K562 (cell line): ENCODE results near the gene TMCO1. TPM values are rescaled to one million over a fixed set of nuclear protein-coding genes. Genes with fewer than 3 reads are reported as not detected.

Experiments used
- NFE2 ChIP-seq: IDR thresholded peaks from 2 replicates; pipeline ENCODE4 v1.6.1; 2014; ENCODE audit warnings: antibody characterized with exemption, low read depth
- SETDB1 ChIP-seq: IDR thresholded peaks from one replicate; pipeline ENCODE4 v1.6.1; 2012; ENCODE audit warnings: low read length, control low read depth, inconsistent platforms
- XRCC3 ChIP-seq: fragments of 450-650 bp; IDR thresholded peaks from 2 replicates; pipeline ENCODE4 v1.6.1; 2017; ENCODE audit warnings: mild to moderate bottlenecking, moderate library complexity
- ZBTB11 ChIP-seq, 3 experiments: fragments of 200-800 bp in 1 of 3; fragments of 250-450 bp in 1 of 3; fragments of 450-650 bp in 1 of 3; sonication (Bioruptor Pico) in 1 of 3; sonication (Bioruptor generic) in 1 of 3; formaldehyde crosslinking in 1 of 3; IDR thresholded peaks; 2 replicates each; pipeline versions ENCODE4 v1.6.1 to v1.8.0; 2016 to 2022; ENCODE audit warnings: mild to moderate bottlenecking in 2 of 3, missing genetic modification characterization in 2 of 3, missing compliant biosample characterization in 1 of 3, moderate library complexity in 1 of 3
- ZNF407 ChIP-seq: fragments of 450-650 bp; IDR thresholded peaks from 2 replicates; pipeline ENCODE4 v1.6.1; 2016; ENCODE audit warnings: low read depth
- ZSCAN32 ChIP-seq: fragments of 450-650 bp; formaldehyde crosslinking; IDR thresholded peaks from 2 replicates; pipeline ENCODE4 v1.4.0; 2020; ENCODE audit warnings: mild to moderate bottlenecking, moderate library complexity
- polyA plus RNA-seq, 8 experiments: library from polyadenylated mRNA; depleted of rRNA in 4 of 8; stranded (reverse) in 5 of 8; unstranded in 3 of 8; fragments of >200 nt; fragmentation: Nextera tagmentation in 2 of 8; fragmentation: Illumina TruSeq in 1 of 8; extraction: Ambion mirVana in 2 of 8; extraction: Trizol in 1 of 8; gene quantifications; 2 replicates each; pipeline versions ENCODE4 v1.2.1 to v1.2.3, GENCODE V29; 2011 to 2014; ENCODE audit warnings: inconsistent platforms in 1 of 8, missing spikeins in 1 of 8
- total RNA-seq, 7 experiments: library from RNA; depleted of rRNA in 6 of 7; stranded (reverse); fragments of >200 nt in 6 of 7; fragmentation: Illumina TruSeq in 2 of 7; extraction: Trizol in 2 of 7; gene quantifications; 2 replicates each; pipeline versions ENCODE4 v1.2.1 to v1.2.3, GENCODE V29; 2011 to 2021; ENCODE audit warnings: low replicate concordance in 1 of 7

TMCO1 gene
- total and polyA plus RNA-seq, 9 of the 15 experiments (the other 6 are each of a cell fraction or from before 2014, with no cell fraction given): 69.3 to 561 (median 175) TPM

- TF ChIP-seq ZNF407 (no peak), SETDB1 (no peak), NFE2 (peak; percentile 37), ZSCAN32 (CRISPR knock-in tag) (no peak), ZBTB11 (CRISPR knock-in tag; IDR thresholded peaks at IDR 0.05) (no peak), XRCC3 (no peak)
These were observed 72.0 kb downstream of the TMCO1 start (continued) for GRCh38 chr1:165696625-165697100.
